Measurements from ENCODE around the gene RGMA.

Gene RGMA

GRCh38 chr15:93089727-93090305, 805 bp upstream of the RGMA start:
- no peak for DNase-seq

- DNase-seq: no peak
Measured at GRCh38 chr15:93088200-93088980, 621 bp downstream of the RGMA start.

- peak; percentile 39 for DNase-seq
Measured at GRCh38 chr15:93087825-93088199, 1.2 kb downstream of the RGMA start.

- no peak for DNase-seq
Measured at GRCh38 chr15:93086791-93087190, 2.2 kb downstream of the RGMA start.

- DNase-seq: no peak
Measured at GRCh38 chr15:93085692-93086091, 3.3 kb downstream of the RGMA start.

- DNase-seq: no peak
Measured at GRCh38 chr15:93082861-93083260, 6.2 kb downstream of the RGMA start.

- no peak for DNase-seq
Measured at GRCh38 chr15:93081399-93081798, 7.6 kb downstream of the RGMA start.

GRCh38 chr15:93080451-93080850, 8.6 kb downstream of the RGMA start:
- no peak for DNase-seq

- no peak for DNase-seq
Measured at GRCh38 chr15:93076875-93077274, 12.1 kb downstream of the RGMA start.

- DNase-seq: no peak
Measured at GRCh38 chr15:93076217-93076616, 12.8 kb downstream of the RGMA start.

GRCh38 chr15:93074599-93074998, 14.4 kb downstream of the RGMA start:
- no peak for DNase-seq

- DNase-seq: no peak
Measured at GRCh38 chr15:93073465-93073952, 15.5 kb downstream of the RGMA start.

- DNase-seq: no peak
Measured at GRCh38 chr15:93072411-93073394, 16.3 kb downstream of the RGMA start.

- no peak for DNase-seq
Measured at GRCh38 chr15:93072011-93072410, 17.0 kb downstream of the RGMA start.

GRCh38 chr15:93071469-93071936, 17.5 kb downstream of the RGMA start:
- DNase-seq: no peak

GRCh38 chr15:93070551-93071296, 18.3 kb downstream of the RGMA start:
- no peak for DNase-seq

GRCh38 chr15:93070132-93070531, 18.9 kb downstream of the RGMA start:
- DNase-seq: no peak

GRCh38 chr15:93068581-93069199, 20.3 kb downstream of the RGMA start:
- DNase-seq: no peak

GRCh38 chr15:93067649-93068085, 21.3 kb downstream of the RGMA start:
- DNase-seq: no peak

- DNase-seq: no peak
Measured at GRCh38 chr15:93066834-93067648, 22.0 kb downstream of the RGMA start.

GRCh38 chr15:93066224-93066681, 22.8 kb downstream of the RGMA start:
- DNase-seq: no peak
